Left hindlimb (tissue), 1 donor: Measurements from ENCODE around the gene KLHL22.
"Not testable (repeated sequence)": the region's sequence is repeated elsewhere in the genome, so short reads cannot be mapped to it uniquely, and the experiment has no call there.

Experiments used
- DNase-seq: peaks from one replicate; pipeline ENCODE4 v3.0.0-alpha.2; 2018

The KLHL22 gene

GRCh38 chr22:20430720-20431510 is 64.7 kb downstream of the KLHL22 start:
- peak; percentile 51 for DNase-seq

GRCh38 chr22:20430101-20430719 is 65.4 kb downstream of the KLHL22 start:
- no peak for DNase-seq

GRCh38 chr22:20429254-20430100 is 66.1 kb downstream of the KLHL22 start:
- no peak for DNase-seq

GRCh38 chr22:20428496-20429253 is 66.9 kb downstream of the KLHL22 start:
- DNase-seq, result no peak

GRCh38 chr22:20427945-20428417 is 67.6 kb downstream of the KLHL22 start:
- no peak for DNase-seq

- no peak for DNase-seq
Observed at GRCh38 chr22:20427104-20427944, 68.3 kb downstream of the KLHL22 start.

- no peak for DNase-seq
Observed at GRCh38 chr22:20426259-20426615, 69.4 kb downstream of the KLHL22 start.

- DNase-seq, result no peak
Observed at GRCh38 chr22:20425566-20426258, 69.9 kb downstream of the KLHL22 start.

- peak; percentile 88 for DNase-seq
Observed at GRCh38 chr22:20424932-20425565, 70.5 kb downstream of the KLHL22 start.

GRCh38 chr22:20424568-20424931 is 71.0 kb downstream of the KLHL22 start:
- DNase-seq, result peak; percentile 69

GRCh38 chr22:20423906-20424551 is 71.6 kb downstream of the KLHL22 start:
- DNase-seq, result peak; percentile 87

GRCh38 chr22:20423008-20423905 is 72.3 kb downstream of the KLHL22 start:
- DNase-seq, result peak; percentile 83

GRCh38 chr22:20422271-20423007 is 73.2 kb downstream of the KLHL22 start:
- peak; percentile 93 for DNase-seq

GRCh38 chr22:20421507-20421874 is 74.1 kb downstream of the KLHL22 start:
- DNase-seq, result no peak

- DNase-seq, result no peak
Observed at GRCh38 chr22:20420157-20420842, 75.3 kb downstream of the KLHL22 start.

- DNase-seq, result no peak
Observed at GRCh38 chr22:20419664-20419951, 76.0 kb downstream of the KLHL22 start.

- DNase-seq, result peak; percentile 90
Observed at GRCh38 chr22:20418211-20418788, 77.3 kb downstream of the KLHL22 start.

- not testable (repeated sequence) for DNase-seq
Observed at GRCh38 chr22:20415699-20416098, 79.9 kb downstream of the KLHL22 start.
